NB4 (cell line): ENCODE results near the gene TNS2.

Experiments used
- CTCF ChIP-seq: IDR thresholded peaks from one replicate; pipeline ENCODE4 v1.5.1; 2012; ENCODE audit warnings: low read depth, low read length
- MAX ChIP-seq: IDR thresholded peaks from 2 replicates; pipeline ENCODE4 v1.6.1; 2011; ENCODE audit warnings: low read depth, low read length
- MYC ChIP-seq: IDR thresholded peaks from 2 replicates; pipeline ENCODE4 v1.6.1; 2011; ENCODE audit warnings: low read depth, low read length
- POLR2A ChIP-seq: IDR thresholded peaks from 2 replicates; pipeline ENCODE4 v1.6.1; 2011; ENCODE audit warnings: mild to moderate bottlenecking; ENCODE audit not compliant: insufficient read length; ENCODE audit errors: extremely low read depth

GRCh38 chr12:53025250-53025649 is 24.6 kb upstream of the TNS2 start:
- no peak for TF ChIP-seq POLR2A
- TF ChIP-seq CTCF: no peak
- TF ChIP-seq MAX: no peak
- no peak for TF ChIP-seq MYC
